Right lobe of liver (tissue), 6 donors: ENCODE results near the gene RBM15. TPM values are rescaled to one million over a fixed set of nuclear protein-coding genes. Genes with fewer than 3 reads are reported as not detected.

ENCODE experiments used
- ATAC-seq, 4 donors: fragments of 200-7000 bp; cut with Tn5 transposase; one replicate each; pipeline ENCODE4 v1.9.1; 2020; ENCODE audit warnings: mild to moderate bottlenecking in 4 of 4, moderate library complexity in 4 of 4
- DNase-seq, 3 donors: peaks; one replicate each; pipeline ENCODE4 v3.0.0-alpha.2; 2020
- H3K27ac ChIP-seq, 3 donors: fragments of 200-600 bp; one replicate each; pipeline ENCODE4 v1.8.0; 2022
- H3K27me3 ChIP-seq, 2 donors: fragments of 200-600 bp; one replicate each; pipeline ENCODE4 v1.8.0; 2022
- H3K36me3 ChIP-seq, 4 donors: fragments of 200-600 bp; sonication (generic) in 1 of 4; one replicate each; pipeline versions ENCODE4 v1.5.1 to v1.8.0; 2017 to 2022; ENCODE audit warnings: control low read depth in 1 of 4
- H3K4me1 ChIP-seq, 4 donors: fragments of 200-600 bp; sonication (generic) in 1 of 4; one replicate each; pipeline versions ENCODE4 v1.5.1 to v1.8.0; 2017 to 2022; ENCODE audit warnings: control low read depth in 1 of 4
- H3K4me3 ChIP-seq, 3 donors: fragments of 200-600 bp; one replicate each; pipeline ENCODE4 v1.8.0; 2022
- H3K9me3 ChIP-seq, 4 donors: fragments of 200-600 bp; sonication (generic) in 1 of 4; one replicate each; pipeline versions ENCODE4 v1.5.1 to v1.8.0; 2017 to 2022; ENCODE audit warnings: control low read depth in 1 of 4
- POLR2A ChIP-seq: fragments of 450-650 bp; IDR thresholded peaks from one replicate; pipeline ENCODE4 v1.6.1; 2017; ENCODE audit warnings: antibody characterized with exemption, mild to moderate bottlenecking
- WGBS: methylation state at CpG from one replicate; pipeline ENCODE4 v1.1.6; 2018; ENCODE audit warnings: low coverage, low lambda C conversion rate; ENCODE audit not compliant: insufficient coverage; ENCODE audit errors: missing lambda C conversion rate; 5-methylcytosine and 5-hydroxymethylcytosine counted together
- intact Hi-C, 2 donors: fragments of 100-400 bp; cut with DNase I; formaldehyde crosslinking; loops; one replicate each; pipeline versions ENCODE4 v1.11.2 to v1.14.1; 2022
- total RNA-seq, 6 experiments: library from RNA; depleted of rRNA in 2 of 6; stranded (reverse); fragments of >200 nt in 2 of 6; fragmentation: NEBNext Ultra II Directional in 3 of 6; extraction: Animal tissue kit (Norgen Biotek cat#: 25700) in 3 of 6; gene quantifications; one replicate each; pipeline versions ENCODE4 v1.1.0 to v1.2.4, GENCODE V29; 2016 to 2023
- TF ChIP-seq, protein P1 (sequence below), 4 donors: fragments of 200-600 bp in 3 of 4; fragments of 450-650 bp in 1 of 4; IDR thresholded peaks; one replicate each; pipeline versions ENCODE4 v1.5.1 to v1.8.0; 2016 to 2022; ENCODE audit warnings: antibody characterized with exemption in 4 of 4, mild to moderate bottlenecking in 2 of 4
- donor health status: DM: no; HTN: yes; CAD: no.
- donor health status: DM: no; HTN: no; CAD: no.
- donor health status: DM: no; HTN: no; CAD: no.
- donor health status: DM: no; HTN: yes; CAD: no.
- donor health status: DM: no; HTN: yes; CAD: no.

The RBM15 gene
- total RNA-seq, 6 experiments from 2014 or later: 8.9 to 15.1 (median 12.2) TPM

DNA sequence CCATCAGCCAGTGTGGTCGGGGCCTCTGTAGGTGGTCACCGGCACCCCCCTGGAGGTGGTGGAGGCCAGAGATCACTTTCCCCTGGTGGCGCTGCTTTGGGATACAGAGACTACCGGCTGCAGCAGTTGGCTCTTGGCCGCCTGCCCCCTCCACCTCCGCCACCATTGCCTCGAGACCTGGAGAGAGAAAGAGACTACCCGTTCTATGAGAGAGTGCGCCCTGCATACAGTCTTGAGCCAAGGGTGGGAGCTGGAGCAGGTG lies 961 bp downstream of the RBM15 start:
- Histone ChIP-seq H3K9me3 (no peaks in the 10 kb centered on the region), H3K36me3 (peaks cover 0 to 10% (median 3%) of the 10 kb centered on the region in 4 donors), H3K4me1 (peaks cover 0 to 70% (median 19%) of the 10 kb centered on the region in 4 donors), H3K4me3 (peak overlapping the region; percentile 84 to 96 (median 96)), H3K27ac (peak overlapping the region; percentile 84 to 88 (median 84)), H3K27me3 (no peaks in the 10 kb centered on the region)
- ATAC-seq (no peak), DNase-seq (no peak)
- WGBS: 7% methylated on average over 2 of the region's 9 CpGs
- intact Hi-C loops: loop anchor here in 1 of 2 donors (10.0 kb wide), 1 partner anchor 55 kb away; the partner anchor contains the start of gene SLC16A4
- TF ChIP-seq, protein P1, sequence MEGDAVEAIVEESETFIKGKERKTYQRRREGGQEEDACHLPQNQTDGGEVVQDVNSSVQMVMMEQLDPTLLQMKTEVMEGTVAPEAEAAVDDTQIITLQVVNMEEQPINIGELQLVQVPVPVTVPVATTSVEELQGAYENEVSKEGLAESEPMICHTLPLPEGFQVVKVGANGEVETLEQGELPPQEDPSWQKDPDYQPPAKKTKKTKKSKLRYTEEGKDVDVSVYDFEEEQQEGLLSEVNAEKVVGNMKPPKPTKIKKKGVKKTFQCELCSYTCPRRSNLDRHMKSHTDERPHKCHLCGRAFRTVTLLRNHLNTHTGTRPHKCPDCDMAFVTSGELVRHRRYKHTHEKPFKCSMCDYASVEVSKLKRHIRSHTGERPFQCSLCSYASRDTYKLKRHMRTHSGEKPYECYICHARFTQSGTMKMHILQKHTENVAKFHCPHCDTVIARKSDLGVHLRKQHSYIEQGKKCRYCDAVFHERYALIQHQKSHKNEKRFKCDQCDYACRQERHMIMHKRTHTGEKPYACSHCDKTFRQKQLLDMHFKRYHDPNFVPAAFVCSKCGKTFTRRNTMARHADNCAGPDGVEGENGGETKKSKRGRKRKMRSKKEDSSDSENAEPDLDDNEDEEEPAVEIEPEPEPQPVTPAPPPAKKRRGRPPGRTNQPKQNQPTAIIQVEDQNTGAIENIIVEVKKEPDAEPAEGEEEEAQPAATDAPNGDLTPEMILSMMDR (IDR thresholded peaks at IDR 0.05): no peak
- no peak for TF ChIP-seq POLR2A

DNA sequence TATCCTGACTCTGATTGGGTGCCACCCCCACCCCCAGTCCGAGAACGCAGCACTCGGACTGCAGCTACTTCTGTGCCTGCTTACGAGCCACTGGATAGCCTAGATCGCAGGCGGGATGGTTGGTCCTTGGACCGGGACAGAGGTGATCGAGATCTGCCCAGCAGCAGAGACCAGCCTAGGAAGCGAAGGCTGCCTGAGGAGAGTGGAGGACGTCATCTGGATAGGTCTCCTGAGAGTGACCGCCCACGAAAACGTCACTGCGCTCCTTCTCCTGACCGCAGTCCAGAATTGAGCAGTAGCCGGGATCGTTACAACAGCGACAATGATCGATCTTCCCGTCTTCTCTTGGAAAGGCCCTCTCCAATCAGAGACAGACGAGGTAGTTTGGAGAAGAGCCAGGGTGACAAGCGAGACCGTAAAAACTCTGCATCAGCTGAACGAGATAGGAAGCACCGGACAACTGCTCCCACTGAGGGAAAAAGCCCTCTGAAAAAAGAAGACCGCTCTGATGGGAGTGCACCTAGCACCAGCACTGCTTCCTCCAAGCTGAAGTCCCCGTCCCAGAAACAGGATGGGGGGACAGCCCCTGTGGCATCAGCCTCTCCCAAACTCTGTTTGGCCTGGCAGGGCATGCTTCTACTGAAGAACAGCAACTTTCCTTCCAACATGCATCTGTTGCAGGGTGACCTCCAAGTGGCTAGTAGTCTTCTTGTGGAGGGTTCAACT lies 2.1 kb downstream of the RBM15 start:
- Histone ChIP-seq H3K27ac (no peak overlapping the region), H3K9me3 (no peaks in the 10 kb centered on the region), H3K36me3 (peaks cover 0 to 10% (median 3%) of the 10 kb centered on the region in 4 donors), H3K4me3 (no peak overlapping the region), H3K4me1 (peaks cover 0 to 74% (median 19%) of the 10 kb centered on the region in 4 donors), H3K27me3 (no peaks in the 10 kb centered on the region)
- TF ChIP-seq, protein P1 (IDR thresholded peaks at IDR 0.05): no peak
- no peak for TF ChIP-seq POLR2A
- DNase-seq: no peak
- WGBS: 89% methylated on average over 24 of the region's 27 CpGs
- no peak for ATAC-seq
- intact Hi-C loops: loop anchor here in 1 of 2 donors (10.0 kb wide), 1 partner anchor 53 kb away; the partner anchor contains the start of gene SLC16A4

DNA sequence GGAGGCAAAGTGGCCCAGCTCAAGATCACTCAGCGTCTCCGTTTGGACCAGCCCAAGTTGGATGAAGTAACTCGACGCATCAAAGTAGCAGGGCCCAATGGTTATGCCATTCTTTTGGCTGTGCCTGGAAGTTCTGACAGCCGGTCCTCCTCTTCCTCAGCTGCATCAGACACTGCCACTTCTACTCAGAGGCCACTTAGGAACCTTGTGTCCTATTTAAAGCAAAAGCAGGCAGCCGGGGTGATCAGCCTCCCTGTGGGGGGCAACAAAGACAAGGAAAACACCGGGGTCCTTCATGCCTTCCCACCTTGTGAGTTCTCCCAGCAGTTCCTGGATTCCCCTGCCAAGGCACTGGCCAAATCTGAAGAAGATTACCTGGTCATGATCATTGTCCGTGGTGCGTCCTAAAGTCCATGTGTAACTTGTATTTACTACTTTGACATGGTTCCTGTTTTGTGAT lies 2.7 kb downstream of the RBM15 start:
- ATAC-seq (no peak), DNase-seq (no peak)
- no peak for TF ChIP-seq POLR2A
- no peak overlapping the region for H3K27ac ChIP-seq
- 68% methylated on average over 6 of the region's 9 CpGs for whole genome bisulfite sequencing
- no peak overlapping the region for H3K4me3 ChIP-seq
- no peaks in the 10 kb centered on the region for H3K9me3 ChIP-seq
- H3K27me3 ChIP-seq: no peaks in the 10 kb centered on the region
- H3K4me1 ChIP-seq: peaks cover 0 to 74% (median 19%) of the 10 kb centered on the region in 4 donors
- H3K36me3 ChIP-seq: peaks cover 0 to 10% (median 3%) of the 10 kb centered on the region in 4 donors
- intact Hi-C loops: loop anchor here in 1 of 2 donors (10.0 kb wide), 1 partner anchor 53 kb away; the partner anchor contains the start of gene SLC16A4

DNA sequence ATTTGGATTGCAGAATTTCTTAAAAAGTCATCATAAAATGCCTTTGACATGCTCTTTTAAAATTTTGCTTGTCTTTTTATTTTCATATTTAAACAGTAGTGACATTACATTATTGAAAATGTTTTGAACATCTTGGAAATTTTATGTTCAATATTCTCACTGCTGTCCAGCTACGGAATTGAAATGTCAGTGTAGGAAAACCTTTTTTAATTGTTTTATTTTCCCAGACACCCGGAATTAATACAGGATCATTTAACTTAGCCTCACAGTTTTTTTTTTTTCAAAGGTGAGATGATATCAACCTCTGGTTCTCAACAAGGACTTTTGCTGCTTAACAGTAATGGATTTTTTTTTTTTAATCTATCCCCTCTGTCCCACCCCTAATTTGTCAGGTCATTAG lies 4.1 kb downstream of the RBM15 start:
- H3K27ac ChIP-seq: no peak overlapping the region
- TF ChIP-seq, protein P1 (IDR thresholded peaks at IDR 0.05): no peak
- no peak for TF ChIP-seq POLR2A
- no peak overlapping the region for H3K4me3 ChIP-seq
- WGBS: 58% methylated on average over 2 of the region's 2 CpGs
- peaks cover 0 to 70% (median 19%) of the 10 kb centered on the region in 4 donors for H3K4me1 ChIP-seq
- ATAC-seq: no peak
- no peaks in the 10 kb centered on the region for H3K9me3 ChIP-seq
- intact Hi-C loops: loop anchor here in 1 of 2 donors (10.0 kb wide), 1 partner anchor 52 kb away; the partner anchor contains the start of gene SLC16A4
- H3K36me3 ChIP-seq: peaks cover 0 to 14% (median 3%) of the 10 kb centered on the region in 4 donors
- H3K27me3 ChIP-seq: no peaks in the 10 kb centered on the region
- no peak for DNase-seq

DNA sequence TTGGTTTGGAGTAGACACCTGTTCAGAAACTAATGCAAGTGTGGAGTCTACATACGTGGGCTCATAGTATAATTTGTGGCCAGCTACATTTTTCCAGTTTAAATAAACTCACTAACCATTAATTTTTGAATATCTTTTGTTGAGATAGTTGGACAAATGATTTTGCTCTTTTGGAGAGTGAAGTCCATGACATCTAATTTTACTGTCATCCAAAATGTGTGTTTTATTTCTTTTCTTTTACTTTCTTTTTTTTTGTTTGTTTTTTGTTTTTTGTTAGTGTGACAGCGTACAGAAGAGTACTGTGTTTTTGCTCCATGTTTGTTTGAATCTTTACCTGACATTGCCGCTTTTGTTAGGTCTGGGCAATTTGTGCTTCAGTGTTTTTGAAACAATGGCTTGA lies 5.0 kb downstream of the RBM15 start:
- Histone ChIP-seq H3K27me3 (no peaks in the 10 kb centered on the region), H3K27ac (no peak overlapping the region), H3K36me3 (peaks cover 0 to 14% (median 3%) of the 10 kb centered on the region in 4 donors), H3K4me1 (peaks cover 0 to 74% (median 19%) of the 10 kb centered on the region in 4 donors), H3K4me3 (no peak overlapping the region), H3K9me3 (no peaks in the 10 kb centered on the region)
- DNase-seq: no peak
- 64% methylated on average over 3 of the region's 3 CpGs for WGBS
- ATAC-seq: no peak
- intact Hi-C loops: loop anchor here in 1 of 2 donors (10.0 kb wide), 1 partner anchor 51 kb away; the partner anchor contains the start of gene SLC16A4
- TF ChIP-seq, protein P1 (IDR thresholded peaks at IDR 0.05): no peak
- TF ChIP-seq POLR2A: no peak
